Renal pelvis (tissue), 4 donors: ENCODE results near the gene FRAS1. TPM values are rescaled to one million over a fixed set of nuclear protein-coding genes. Genes with fewer than 3 reads are reported as not detected.
"Not testable (repeated sequence)": the region's sequence is repeated elsewhere in the genome, so short reads cannot be mapped to it uniquely, and the experiment has no call there.

Experiments used
- DNase-seq: peaks from one replicate; pipeline ENCODE4 v3.0.0-alpha.2; 2013
- polyA plus RNA-seq, 3 donors: library from polyadenylated mRNA; unstranded; fragments of 120-200 nt; gene quantifications; one replicate each; pipeline ENCODE4 v1.2.1, GENCODE V29; 2013; ENCODE audit not compliant: insufficient read length in 3 of 3

Gene FRAS1
- polyA plus RNA-seq, 3 donors = 84.7 to 103 (median 102) TPM

DNA sequence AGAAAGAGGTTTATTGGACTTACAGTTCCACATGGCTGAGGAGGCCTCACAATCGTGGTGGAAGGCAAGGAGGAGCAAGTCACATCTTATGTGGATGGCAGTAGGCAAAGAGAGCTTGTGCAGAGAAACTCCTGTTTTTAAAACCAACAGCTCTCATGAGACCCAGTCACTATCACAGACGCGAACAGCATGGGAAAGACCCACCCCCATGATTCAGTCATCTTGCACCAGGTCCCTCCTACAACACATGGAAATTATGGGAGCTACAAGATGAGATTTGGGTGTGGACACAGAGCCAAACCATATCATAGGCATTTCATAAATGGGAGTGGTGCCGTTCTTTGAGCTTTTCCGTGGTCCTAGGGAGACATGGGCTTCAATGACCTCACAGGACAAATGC is 35.2 kb downstream of the FRAS1 start:
- not testable (repeated sequence) for DNase-seq

DNA sequence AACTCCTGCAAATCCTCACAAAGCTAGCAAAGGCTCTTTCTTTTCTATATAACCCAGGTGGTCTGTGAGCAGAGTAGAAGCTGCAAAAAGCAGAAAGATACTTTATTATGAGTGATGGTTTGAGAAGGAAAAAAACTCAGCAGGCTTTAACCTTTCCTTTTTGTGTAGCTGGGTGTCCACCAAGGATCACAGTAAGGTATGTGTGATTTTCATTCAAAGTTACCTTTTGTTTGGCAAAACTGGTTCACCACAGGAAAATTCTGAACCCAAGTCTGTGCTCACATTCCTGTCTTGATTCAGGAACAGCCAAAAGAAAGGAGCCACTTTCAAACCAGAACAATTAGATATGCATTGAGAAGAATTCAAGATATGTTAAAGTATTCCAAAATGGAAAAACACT is 35.7 kb downstream of the FRAS1 start:
- DNase-seq = no peak

- no peak for DNase-seq
These were observed 38.0 kb downstream of the FRAS1 start for GRCh38 chr4:78095081-78095480.

DNA sequence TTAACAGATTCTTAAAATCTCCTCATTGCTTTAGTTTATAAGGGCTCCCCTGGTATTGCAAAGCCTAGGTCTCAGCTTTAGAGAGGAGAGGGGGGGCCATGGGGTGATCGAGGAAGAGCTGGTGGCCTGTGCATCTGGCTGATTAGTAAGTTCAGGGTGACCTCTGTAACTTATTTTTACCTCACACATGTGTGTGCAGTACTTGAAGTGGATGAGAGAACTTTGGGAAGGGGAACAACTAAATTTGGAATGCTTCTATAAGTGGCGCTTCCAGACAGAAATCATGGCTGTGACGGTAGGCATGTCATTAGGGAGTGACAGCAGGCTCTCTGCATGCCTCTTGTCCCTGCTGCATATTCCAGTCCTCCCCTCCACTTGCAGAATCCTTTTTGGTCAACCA is 41.9 kb downstream of the FRAS1 start:
- DNase-seq = no peak

- DNase-seq = no peak
These were observed 42.9 kb downstream of the FRAS1 start for GRCh38 chr4:78100060-78100459.

- DNase-seq = no peak
These were observed 62.6 kb downstream of the FRAS1 start for GRCh38 chr4:78119698-78120097.

DNA sequence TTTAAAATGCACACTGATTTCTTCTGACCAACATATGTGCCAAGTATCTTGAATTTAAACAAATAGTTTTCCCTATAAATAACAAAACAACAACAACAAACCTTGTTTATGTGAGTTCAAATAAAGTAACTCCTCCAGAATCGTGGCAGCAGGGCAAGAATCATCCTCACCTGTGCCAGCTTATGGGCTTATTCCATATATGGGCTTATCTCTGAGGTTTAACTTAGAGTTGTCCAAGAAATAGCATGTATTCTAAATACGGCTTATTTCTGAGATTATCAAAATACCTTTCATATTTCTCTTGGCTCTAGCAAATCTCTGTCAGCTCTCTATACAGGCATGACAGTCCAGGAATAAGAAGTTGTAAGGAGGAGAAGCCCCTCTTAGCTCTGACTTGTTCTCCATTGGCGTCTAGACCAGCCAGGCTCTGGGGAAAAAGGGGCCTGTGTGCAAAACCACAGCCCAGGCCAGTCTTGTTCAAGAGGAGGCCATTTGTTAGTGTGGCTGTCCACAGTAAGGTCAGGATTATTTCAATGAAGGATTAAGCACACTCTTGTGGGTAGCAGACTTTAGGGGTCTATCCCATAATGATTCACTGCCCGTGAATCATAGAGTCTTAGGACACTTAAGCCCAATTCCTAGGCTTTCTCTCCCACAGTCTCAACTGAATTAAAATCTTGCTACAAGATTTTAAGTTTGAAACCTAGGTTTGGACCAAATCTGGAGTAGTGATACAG is 63.2 kb downstream of the FRAS1 start:
- DNase-seq = no peak

DNA sequence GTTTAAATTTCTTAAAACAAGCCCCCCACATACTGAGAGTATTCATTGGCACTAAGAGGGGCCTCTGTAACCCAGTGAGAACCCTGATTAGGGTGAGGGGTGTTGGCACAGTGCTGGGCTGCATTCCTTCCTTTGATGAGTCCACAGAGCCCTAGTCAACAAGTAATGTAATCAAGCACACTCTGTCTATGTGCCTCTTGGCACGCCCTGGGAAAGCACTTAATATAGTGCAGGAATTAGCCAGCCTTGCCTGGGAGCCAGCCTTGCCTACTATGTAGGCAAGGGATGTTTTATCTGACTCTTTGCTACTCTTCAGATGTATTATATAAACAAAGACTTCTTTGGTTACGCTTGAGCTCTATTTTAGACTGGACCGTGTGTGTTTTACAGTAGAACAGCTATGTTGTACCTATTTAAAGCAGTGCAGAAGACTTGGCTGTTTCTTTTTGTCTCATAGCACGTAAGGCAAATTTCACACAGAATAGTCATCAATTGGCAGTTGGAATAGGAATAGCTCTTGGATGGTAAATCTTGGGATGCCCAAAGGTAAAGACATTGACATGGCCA is 64.3 kb downstream of the FRAS1 start:
- no peak for DNase-seq

- not testable (repeated sequence) for DNase-seq
These were observed 68.8 kb downstream of the FRAS1 start for GRCh38 chr4:78125834-78126331.

DNA sequence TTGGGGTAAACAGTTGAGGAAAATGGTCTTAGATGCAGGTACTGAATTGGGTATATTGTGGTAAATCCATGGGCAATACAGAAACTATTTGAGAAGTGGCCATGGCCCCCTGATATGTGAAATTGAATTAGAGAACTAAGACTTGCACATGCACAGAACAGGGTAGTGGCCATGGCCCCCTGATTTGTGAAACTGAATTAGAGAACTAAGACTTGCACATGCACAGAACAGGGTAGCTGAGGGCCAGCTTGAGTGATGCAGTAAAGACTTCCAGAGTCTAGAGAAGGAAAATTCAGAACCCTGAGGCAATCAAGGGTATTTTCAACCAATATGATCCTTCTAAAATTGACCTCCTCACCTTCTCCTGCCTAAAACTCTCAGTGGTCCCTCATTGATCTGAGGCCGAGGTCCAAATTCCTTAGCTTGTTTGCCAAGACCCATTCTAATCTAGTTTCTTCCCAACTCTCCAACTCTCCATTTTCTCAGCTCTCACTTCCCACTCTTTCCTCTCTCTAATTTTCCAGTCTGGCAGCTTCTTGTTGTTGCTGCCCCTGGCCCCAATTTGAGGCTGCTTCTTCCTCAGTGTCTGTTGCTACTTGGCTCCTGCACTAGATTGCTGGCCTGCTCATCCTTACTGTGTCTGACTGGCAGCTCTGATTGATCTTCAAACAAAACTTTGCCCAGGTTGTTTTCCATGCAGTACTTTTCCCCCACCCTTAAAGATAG is 72.4 kb downstream of the FRAS1 start:
- no peak for DNase-seq

- DNase-seq = no peak
These were observed 74.3 kb downstream of the FRAS1 start for GRCh38 chr4:78131403-78131802.

DNA sequence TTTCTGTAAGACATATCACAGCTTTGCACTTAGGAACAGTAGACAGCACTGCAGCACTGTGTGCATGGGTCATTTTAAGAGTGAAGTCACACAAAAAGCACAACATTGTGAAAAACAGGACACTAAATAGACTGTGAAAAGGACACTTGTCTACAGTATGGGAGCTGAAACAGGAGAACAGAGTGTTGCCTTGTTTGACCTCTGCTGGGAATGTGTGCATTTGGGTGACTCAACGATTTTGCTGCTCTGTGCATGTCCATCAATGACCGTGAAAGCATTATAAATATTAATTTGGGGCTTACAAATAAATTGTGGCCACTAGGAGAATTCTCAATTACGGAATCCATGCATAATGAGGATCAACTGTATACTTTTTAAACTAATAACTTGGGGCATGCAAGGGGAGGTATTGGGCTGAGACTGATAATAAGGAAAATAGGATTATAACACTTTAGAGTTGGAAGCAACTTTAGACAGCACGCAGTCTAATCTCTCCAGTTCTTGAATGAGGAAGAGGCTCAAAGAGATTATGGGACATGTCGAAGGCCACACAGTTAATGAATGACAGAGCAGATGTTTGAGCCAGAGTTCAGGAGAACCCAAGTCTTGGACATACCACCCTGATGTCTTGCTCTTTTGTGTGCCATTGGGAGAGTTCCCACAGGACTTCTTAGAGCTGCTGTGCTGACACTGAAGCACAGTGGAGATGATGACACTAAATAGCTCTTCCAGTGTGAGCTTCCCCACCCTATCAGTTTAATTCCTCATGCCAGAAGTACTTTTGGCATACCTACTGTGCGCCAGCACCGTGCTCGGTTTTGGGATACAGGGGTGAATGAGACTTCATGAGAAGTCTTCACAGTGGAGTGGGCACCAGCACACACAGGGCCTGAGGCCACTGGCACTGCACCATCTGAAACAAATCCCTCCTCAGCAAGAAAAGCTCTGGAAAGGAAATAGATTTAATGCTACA is 79.3 kb downstream of the FRAS1 start:
- no peak for DNase-seq

DNA sequence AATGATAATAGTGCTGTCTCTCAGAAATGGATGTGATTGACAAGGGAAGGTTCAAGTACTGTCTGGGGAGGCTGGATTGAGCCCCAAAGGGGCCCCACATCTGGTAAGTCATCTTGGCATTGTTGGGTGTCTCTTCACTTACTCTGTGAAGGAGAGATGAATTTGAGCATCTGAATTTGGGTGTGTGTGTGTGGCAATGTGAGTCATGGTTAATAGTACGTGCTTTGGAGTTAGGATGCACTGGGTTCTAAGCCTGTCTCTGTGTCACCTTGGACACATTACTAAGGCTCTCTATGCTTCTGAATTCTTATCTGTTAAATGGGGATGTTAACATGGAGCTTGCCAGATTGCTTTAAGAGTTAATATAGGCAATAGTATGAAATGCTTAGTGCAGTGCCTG is 80.4 kb downstream of the FRAS1 start:
- no peak for DNase-seq

- DNase-seq = no peak
These were observed 81.1 kb downstream of the FRAS1 start for GRCh38 chr4:78138252-78138651.

- DNase-seq = no peak
These were observed 86.5 kb downstream of the FRAS1 start for GRCh38 chr4:78143634-78144033.

- DNase-seq = no peak
These were observed 87.9 kb downstream of the FRAS1 start for GRCh38 chr4:78145008-78145407.

- no peak for DNase-seq
These were observed 88.5 kb downstream of the FRAS1 start for GRCh38 chr4:78145622-78146021.

- DNase-seq = peak; percentile 76
These were observed 92.8 kb downstream of the FRAS1 start for GRCh38 chr4:78149751-78150542.

GRCh38 chr4:78150543-78150864 is 93.4 kb downstream of the FRAS1 start:
- DNase-seq = peak; percentile 69

DNA sequence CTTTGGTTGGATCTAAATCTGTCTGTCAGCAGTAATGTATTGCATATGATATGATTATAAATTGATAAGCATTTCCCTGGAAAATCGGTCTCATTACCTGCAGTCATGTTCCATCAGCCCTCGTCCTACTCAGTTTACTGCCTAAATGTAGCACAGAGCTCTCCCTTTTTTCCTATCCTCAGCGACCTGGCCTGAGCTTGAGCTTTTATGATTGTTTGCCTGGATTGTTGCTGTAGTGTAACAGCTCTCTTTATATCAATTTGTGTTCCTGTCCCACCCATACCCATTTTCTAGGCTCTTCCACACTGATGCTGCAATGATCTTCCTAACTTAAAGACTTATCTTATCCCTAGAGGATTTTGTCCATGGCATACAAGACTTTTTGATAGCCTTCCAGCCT is 95.7 kb downstream of the FRAS1 start:
- no peak for DNase-seq

- DNase-seq = no peak
These were observed 98.0 kb downstream of the FRAS1 start for GRCh38 chr4:78154972-78155590.
